Dermis microvascular lymphatic vessel endothelial cell (primary cell): ENCODE measurements around the gene COA4. TPM values are rescaled to one million over a fixed set of nuclear protein-coding genes. Genes with fewer than 3 reads are reported as not detected.
"Not testable (repeated sequence)": the region's sequence is repeated elsewhere in the genome, so short reads cannot be mapped to it uniquely, and the experiment has no call there.

Source experiments
- DNase-seq, 2 donors: peaks; one replicate each; pipeline versions ENCODE4 v3.0.0 to v3.0.0-alpha.2; 2010; ENCODE audit warnings: low read depth in 2 of 2
- total RNA-seq: library from RNA; depleted of rRNA; stranded (reverse); fragments of >200 nt; gene quantifications from 2 replicates; pipeline ENCODE4 v1.2.1, GENCODE V29; 2014

The COA4 gene
- 37.6 and 39.4 TPM in 2 replicates for total RNA-seq

GRCh38 chr11:73876424-73877310 lies at the start of gene COA4, which contains the start of gene PAAF1:
Gene COA4 (minus strand): TSS chr11:73876846. CDS start chr11:73873378, 3,468 bp downstream.
Gene PAAF1 (plus strand): TSS chr11:73876999. CDS start chr11:73877022, 23 bp downstream.
- peak; percentile 92 to 98 for DNase-seq

DNA sequence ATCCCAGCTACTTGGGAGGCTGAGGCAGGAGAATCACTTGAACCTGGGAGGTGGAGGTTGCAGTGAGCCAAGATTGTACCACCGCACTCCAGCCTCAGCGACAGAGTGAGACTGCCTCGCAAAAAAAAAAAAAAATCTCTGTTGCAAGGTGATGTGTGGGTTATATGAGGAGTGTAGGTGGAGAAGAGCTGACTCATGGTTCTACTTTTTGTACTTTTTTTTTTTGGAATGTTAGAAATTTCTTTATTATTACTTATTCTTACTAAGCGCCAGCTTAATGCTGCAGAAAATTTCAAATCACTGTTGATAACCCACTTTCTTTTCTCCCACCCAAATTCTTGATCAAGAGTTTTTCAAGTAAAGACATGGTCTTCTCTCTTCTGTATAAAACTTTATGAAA lies 44.5 kb upstream of the COA4 start:
- DNase-seq = no peak

DNA sequence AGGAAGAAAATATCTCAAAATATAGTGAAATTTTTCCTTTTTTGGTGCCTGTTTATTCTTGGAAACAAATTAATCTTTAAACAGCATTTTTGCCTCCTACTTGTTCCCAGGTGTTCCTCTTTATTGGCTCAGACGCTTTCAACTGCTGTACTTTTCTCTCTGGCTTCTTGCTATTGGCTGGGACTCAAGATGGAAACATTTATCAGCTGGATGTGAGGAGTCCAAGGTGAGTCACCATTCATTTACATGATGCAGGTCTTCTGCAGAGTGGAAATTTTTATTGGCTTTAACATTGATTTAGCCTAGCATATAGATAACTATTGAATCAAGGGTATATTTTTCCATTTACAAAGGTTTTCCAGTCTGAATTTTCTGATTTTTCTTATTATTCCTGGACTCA lies 39.8 kb upstream of the COA4 start:
- DNase-seq = no peak

DNA sequence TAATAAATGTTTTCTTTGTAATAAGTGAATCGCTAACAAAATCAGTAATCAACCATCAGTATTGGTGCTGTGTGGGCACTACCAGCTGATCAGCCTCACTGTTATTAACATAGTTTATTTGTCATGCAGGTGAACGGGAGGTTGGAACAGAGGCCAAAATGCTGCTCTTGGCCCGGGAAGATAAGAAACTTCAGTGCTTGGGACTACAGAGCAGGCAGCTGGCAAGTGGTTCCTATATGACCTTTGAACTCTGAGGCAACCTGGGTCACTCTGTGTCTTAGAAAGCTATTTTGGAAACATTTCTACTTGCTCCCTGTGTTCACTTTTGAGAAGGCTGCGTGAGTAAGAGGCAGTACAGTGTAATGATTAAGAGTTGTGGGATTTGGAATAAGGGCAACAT lies 37.6 kb upstream of the COA4 start:
- DNase-seq = no peak

DNA sequence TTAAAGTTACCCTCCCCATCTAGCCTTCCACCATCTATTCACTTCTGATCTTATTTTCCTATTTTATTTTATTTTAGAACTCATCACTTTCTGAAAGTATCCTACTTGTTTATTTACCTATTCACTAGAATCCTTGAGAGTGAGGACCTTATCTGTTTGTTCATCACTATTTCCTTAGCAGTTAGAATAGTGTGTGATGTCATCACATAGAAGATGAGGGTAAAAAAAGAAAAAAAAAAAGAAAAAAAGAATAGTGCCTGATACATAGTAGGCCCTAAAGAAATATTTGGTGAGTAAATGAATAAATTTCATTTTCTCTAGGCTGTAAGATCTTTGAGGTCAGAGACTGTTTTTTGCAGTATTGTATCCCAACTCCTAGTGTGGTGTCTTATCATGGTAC lies 36.8 kb upstream of the COA4 start:
- DNase-seq = no peak

DNA sequence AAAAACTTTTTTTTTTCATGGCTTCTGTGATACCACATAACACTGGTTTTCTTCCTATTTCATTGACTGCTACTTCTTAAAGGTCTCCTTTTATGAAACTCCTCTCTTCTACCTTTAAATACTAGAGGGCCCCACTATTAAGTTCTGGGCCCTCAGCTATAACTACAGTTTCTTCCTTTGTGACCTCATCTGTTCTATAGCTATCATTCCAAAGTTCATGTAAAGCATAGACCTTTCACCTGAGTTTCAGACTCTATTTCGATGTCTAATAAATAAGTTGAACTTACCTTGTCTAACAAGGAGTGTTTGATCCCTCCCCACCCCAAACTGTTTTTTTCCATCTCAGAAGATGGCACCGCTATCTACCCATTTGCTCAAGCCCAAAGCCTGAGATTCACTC lies 35.4 kb upstream of the COA4 start:
- no peak for DNase-seq

- peak in 1 of 2 donors; percentile 11 for DNase-seq
These were observed 30.5 kb upstream of the COA4 start for GRCh38 chr11:73907191-73907590.

DNA sequence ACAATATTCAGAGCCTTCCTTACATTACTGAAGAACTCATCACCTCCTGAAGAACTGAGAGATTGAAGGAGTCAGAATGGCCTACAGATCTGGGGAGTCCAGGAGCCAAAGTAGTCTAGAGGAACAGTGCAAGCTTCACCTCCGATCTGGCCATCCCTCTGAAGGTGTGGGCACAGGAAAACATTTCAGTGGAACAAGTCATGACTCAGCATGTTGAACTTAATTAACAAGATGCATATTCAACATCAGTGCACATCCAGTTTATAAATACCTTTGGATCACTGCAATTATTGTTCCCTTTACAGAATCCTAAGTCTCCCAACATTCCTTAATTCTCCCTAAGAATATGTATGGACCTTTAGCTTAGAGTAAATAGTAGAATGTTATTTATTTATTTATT lies 25.7 kb upstream of the COA4 start:
- no peak for DNase-seq

- DNase-seq = no peak
These were observed 18.2 kb upstream of the COA4 start for GRCh38 chr11:73894725-73895335.

- no peak for DNase-seq
These were observed 16.4 kb upstream of the COA4 start for GRCh38 chr11:73893041-73893440.

GRCh38 chr11:73889536-73889935 lies 12.9 kb upstream of the COA4 start:
- no peak for DNase-seq

DNA sequence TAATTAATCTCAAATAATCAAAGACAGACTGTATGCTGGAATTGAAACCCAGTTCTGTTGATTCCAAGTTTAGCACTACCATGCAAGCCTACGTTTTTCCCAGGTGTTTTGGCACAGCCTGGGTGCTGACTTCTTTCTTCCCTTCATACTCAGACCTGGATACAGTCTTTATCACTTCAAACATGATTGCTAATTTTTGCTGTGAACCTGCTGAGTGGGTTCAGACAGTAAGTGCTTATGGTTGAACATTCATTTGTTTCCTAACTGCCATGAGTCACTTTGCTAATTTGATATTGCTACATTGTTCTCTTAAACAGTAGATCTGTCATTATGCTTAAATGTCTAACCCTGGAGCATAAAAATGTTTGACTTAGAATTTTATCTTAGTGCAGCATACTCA lies 12.4 kb upstream of the COA4 start:
- peak; percentile 26 to 59 for DNase-seq

GRCh38 chr11:73888244-73888643 lies 11.6 kb upstream of the COA4 start:
- DNase-seq = no peak

GRCh38 chr11:73883856-73884255 lies 7.2 kb upstream of the COA4 start:
- DNase-seq = no peak

- not testable (repeated sequence) for DNase-seq
These were observed 3.8 kb upstream of the COA4 start for GRCh38 chr11:73880449-73880848.

DNA sequence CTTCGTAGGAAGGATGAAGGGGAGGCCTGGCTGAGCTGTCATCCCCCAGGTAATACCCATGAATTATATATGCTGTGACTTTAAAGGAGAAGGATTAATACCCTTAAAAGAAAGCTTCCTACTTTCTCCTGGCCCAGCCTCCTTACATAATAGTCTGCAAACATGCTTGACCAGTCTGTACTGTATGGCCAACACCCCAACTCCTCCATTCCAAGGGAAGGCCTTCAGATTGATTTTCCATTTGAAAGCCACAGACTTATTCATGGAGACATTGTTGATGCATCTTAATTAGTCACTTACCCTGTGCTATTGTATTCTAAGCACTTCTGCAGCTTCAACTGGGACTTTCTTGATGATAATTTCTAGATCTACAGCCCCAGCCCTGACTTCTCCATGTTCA lies 2.1 kb upstream of the COA4 start:
- DNase-seq = no peak

DNA sequence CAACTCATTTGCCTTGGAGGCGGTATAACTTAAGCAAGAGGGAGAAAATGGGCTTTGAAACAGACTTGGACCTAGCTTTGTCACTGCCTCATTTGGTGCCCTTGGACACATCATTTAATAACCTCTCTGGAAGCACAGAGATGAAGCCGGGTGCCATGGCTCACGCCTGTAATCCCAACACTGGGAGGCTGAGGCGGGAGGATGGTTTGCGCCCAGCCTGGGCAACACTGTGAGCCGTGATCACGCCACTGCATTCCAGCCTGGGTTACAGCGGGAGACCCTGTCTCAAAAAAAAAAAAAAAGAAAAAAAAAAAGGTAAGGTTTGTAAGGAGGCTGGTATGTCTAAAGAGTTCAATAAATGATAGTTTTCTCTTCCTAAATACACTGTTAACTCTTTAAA lies 806 bp downstream of the COA4 start:
- peak in 1 of 2 donors; percentile 12 for DNase-seq

- DNase-seq = no peak
These were observed 1.3 kb downstream of the COA4 start for GRCh38 chr11:73875380-73875779.

DNA sequence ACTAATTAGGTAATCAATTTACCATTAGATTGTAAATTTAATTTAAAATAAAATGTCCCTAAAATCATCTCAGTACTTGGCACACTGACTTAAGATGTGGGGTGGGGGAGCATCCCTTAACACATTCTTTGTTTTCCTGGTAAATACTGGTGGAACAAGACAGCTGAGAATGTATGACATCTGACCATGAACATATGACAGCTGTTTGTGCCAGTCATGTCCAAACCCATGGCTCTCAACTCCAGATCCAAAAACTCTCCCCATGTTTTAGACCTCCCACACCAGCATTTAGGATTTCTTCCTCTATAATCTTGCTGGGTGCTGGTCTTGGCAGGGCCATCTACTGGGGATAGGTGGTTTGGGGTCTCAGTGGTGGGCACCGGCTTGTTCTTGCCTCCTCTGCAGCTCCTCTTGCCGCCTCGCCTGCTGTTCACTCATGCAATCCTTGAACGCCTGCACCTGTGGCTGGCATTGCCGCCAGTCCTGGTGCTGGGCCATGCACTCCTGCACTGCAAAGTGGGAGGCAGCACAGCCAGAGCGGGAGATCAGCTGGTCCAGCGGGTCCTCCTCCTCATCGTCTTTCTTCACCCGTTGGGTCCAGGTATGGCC lies 3.8 kb downstream of the COA4 start:
- DNase-seq = no peak

DNA sequence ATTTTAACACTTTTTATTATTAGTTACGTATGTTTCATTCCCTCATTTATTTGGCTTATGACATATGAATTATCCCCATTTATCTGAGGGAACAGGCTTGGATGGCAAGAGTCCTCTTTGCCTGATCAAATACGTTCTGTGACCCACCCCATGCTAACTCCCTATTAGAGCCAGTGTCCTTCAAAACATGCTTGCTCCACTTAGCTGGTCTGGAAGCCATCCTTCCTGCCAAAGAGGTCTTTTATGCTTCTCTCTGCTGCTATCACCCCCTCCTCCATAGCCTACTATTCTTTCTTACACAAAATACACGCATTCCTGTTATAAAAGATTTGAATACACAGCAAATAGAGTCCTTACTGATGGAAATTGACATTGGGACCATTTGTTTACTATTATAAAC lies 6.4 kb downstream of the COA4 start:
- DNase-seq = no peak

DNA sequence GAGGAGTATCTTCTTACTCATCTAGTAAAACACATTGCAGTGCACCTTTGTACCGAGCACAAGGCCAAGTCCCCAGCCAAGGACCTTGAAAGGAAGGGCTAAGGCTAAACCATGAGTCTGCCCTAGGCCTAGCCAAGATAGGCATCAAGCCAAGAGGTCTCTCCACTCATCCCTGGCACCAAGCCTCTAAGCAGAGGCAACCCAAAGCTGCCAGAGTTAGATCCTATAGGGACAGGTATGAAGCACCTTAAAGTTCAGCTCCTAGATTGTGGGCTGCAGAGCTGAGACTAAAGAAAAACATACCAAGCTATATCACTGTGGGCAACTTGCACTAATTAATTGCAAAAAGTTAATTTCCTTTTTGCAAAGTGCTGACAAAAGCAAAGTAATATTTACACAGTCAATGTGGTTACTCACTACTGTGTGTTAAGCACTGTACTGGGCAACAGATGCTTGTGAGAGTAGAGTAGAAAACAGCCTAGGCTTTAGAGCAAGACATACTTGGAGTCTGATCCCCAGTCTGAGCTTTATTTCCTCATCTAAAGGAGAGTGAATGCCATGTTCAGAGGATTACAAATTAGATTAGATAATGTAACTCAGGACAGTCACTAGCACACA lies 7.2 kb downstream of the COA4 start:
- no peak for DNase-seq

DNA sequence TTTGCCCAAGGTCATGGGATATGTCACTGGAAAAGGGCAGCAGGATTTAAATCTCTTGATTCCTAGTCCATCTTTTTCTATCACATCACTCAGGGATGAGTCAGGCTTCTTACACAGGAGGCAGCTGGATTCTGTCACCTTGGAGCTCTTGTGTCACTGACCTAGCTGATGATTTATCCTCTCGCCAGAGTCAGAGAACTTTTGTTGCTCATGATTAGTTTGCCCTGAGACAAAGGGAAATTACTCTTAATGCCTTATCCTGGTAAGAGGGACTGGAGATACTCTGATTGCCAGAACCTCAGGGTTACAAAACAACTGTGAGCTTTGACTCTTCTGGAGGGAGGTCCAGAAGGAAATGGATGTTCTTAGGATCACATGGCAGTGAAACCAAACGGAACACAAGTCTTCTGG lies 10.1 kb downstream of the COA4 start:
- DNase-seq = peak in 1 of 2 donors; percentile 83
